ENCODE data around the gene CWC22. TPM values are rescaled to one million over a fixed set of nuclear protein-coding genes. Genes with fewer than 3 reads are reported as not detected.

Gene CWC22
- total RNA-seq, 1 donor from 2014 or later, result 27.7 TPM

DNA sequence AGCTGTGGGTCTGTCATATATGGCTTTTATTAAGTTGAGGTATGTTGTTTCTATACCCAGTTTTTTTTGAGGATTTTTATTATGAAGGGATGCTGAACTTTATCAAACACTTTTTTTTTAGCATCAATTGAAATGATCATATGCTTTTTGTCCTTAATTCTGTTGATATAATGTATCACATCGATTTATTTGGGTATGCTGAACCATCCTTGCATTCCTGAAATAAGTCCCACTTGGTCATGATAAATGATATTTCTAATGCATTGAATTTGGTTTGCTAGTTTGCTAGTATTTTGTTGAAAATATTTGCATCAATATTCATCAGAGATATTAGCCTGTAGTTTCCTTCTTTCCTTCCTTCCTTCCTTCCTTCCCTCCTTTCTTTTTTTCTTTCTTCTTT, 22.5 kb upstream of the CWC22 start:
- no peak for TF ChIP-seq CTCF (IDR thresholded peaks at IDR 0.05; ENCODE audit: unreplicated experiment)
- no peaks in the 10 kb centered on the region for H3K27me3 Mint-ChIP-seq
- no peak overlapping the region for H3K4me3 Mint-ChIP-seq (ENCODE audit: low read depth)
- H3K36me3 Mint-ChIP-seq (ENCODE audit: insufficient read depth), result no peaks in the 10 kb centered on the region
- H3K9me3 Mint-ChIP-seq (ENCODE audit: low read depth), result peaks cover 28% of the 10 kb centered on the region
- H3K27ac Mint-ChIP-seq, result no peak overlapping the region
- DNase-seq (ENCODE audit: low spot score, unreplicated experiment), result no peak
- H3K4me1 Mint-ChIP-seq (ENCODE audit: low read depth), result no peaks in the 10 kb centered on the region

GRCh38 chr2:180021850-180022249, 14.8 kb upstream of the CWC22 start:
- Mint-ChIP-seq H3K9me3 (ENCODE audit: low read depth) (no peaks in the 10 kb centered on the region), H3K27me3 (no peaks in the 10 kb centered on the region), H3K4me3 (ENCODE audit: low read depth) (no peak overlapping the region), H3K27ac (no peak overlapping the region), H3K36me3 (ENCODE audit: insufficient read depth) (no peaks in the 10 kb centered on the region), H3K4me1 (ENCODE audit: low read depth) (peaks cover 3% of the 10 kb centered on the region)
- no peak for DNase-seq (ENCODE audit: low spot score, unreplicated experiment)
- TF ChIP-seq CTCF (IDR thresholded peaks at IDR 0.05; ENCODE audit: unreplicated experiment), result no peak

- Mint-ChIP-seq H3K4me1 (ENCODE audit: low read depth) (peaks cover 7% of the 10 kb centered on the region), H3K27me3 (no peaks in the 10 kb centered on the region), H3K9me3 (ENCODE audit: low read depth) (peaks cover 5% of the 10 kb centered on the region), H3K36me3 (ENCODE audit: insufficient read depth) (no peaks in the 10 kb centered on the region), H3K27ac (no peak overlapping the region), H3K4me3 (ENCODE audit: low read depth) (no peak overlapping the region)
- no peak for TF ChIP-seq CTCF (IDR thresholded peaks at IDR 0.05; ENCODE audit: unreplicated experiment)
- no peak for DNase-seq (ENCODE audit: low spot score, unreplicated experiment)
Measured at GRCh38 chr2:180017784-180018183, 10.7 kb upstream of the CWC22 start.

GRCh38 chr2:180016937-180017336, 9.8 kb upstream of the CWC22 start:
- Mint-ChIP-seq H3K27me3 (no peaks in the 10 kb centered on the region), H3K9me3 (ENCODE audit: low read depth) (peaks cover 5% of the 10 kb centered on the region), H3K4me3 (ENCODE audit: low read depth) (no peak overlapping the region), H3K27ac (peak overlapping the region; percentile 0), H3K36me3 (ENCODE audit: insufficient read depth) (no peaks in the 10 kb centered on the region), H3K4me1 (ENCODE audit: low read depth) (peaks cover 6% of the 10 kb centered on the region)
- TF ChIP-seq CTCF (IDR thresholded peaks at IDR 0.05; ENCODE audit: unreplicated experiment), result no peak
- DNase-seq (ENCODE audit: low spot score, unreplicated experiment), result no peak

GRCh38 chr2:180015951-180016709, 9.0 kb upstream of the CWC22 start:
- Mint-ChIP-seq H3K27me3 (no peaks in the 10 kb centered on the region), H3K9me3 (ENCODE audit: low read depth) (peaks cover 5% of the 10 kb centered on the region), H3K27ac (no peak overlapping the region), H3K36me3 (ENCODE audit: insufficient read depth) (no peaks in the 10 kb centered on the region), H3K4me1 (ENCODE audit: low read depth) (peaks cover 6% of the 10 kb centered on the region), H3K4me3 (ENCODE audit: low read depth) (no peak overlapping the region)
- no peak for TF ChIP-seq CTCF (IDR thresholded peaks at IDR 0.05; ENCODE audit: unreplicated experiment)
- DNase-seq (ENCODE audit: low spot score, unreplicated experiment), result no peak
